GM12865 (cell line): ENCODE results near the gene TRAP1.
A peak's percentile ranks its signal among the peaks of the same experiment; 100 is the strongest.

ENCODE experiments used
- DNase-seq: peaks from one replicate; pipeline ENCODE4 v3.0.0; 2010; ENCODE audit warnings: low read depth
- H3K4me3 ChIP-seq: 2 replicates; pipeline ENCODE4 v1.5.1; 2011; ENCODE audit warnings: mild to moderate bottlenecking, low read depth, low read length, control low read depth
- TF ChIP-seq, protein P1 (sequence below): IDR thresholded peaks from 2 replicates; pipeline ENCODE4 v1.5.1; 2011; ENCODE audit warnings: low read length, control low read depth, low read depth, inconsistent platforms; ENCODE audit not compliant: insufficient read depth; ENCODE audit errors: missing control alignments

TRAP1 gene

DNA sequence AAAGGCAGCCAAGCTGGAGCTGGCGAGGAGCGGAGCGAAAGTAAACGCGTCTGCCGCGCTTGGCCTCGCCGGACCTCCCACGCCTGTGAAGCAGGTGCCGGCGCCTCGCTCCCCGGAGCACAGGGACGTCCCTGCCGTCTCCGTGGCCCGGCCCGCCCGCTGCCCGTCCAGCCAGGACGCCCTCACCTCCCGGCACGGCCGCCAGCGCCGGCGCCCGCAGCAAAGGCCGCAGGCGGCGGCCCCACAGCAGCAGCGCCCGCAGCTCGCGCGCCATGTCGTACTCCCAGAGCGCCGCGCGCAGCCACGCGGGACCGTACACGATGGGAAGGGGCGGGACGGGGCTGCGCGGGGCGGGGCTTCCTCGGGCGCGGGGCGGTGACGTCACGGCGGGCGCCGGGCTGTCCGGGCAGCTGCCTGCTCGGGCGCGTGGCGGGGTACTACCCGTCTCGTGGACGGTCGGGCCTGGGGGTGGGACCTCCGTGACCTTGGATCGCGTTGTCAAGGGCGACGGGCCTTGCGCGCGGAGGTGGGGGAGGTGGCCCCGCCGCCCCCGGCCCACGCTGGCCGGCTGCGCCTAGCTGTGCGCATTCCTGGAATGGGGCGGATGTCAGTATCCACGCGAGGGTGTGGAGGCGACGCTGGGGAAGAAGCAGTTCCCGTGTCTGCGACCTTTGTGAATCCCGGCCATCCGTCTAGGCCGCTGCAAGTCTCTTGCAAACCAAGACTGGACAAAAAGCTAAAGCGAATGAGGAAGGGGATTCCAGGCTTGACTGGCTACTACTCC is at the start of gene TRAP1:
Gene TRAP1, minus strand, starts transcription at position 290 of the 784 bp plus-strand sequence. Its CDS starts 16 bp downstream, at position 274.
- TF ChIP-seq, protein P1, sequence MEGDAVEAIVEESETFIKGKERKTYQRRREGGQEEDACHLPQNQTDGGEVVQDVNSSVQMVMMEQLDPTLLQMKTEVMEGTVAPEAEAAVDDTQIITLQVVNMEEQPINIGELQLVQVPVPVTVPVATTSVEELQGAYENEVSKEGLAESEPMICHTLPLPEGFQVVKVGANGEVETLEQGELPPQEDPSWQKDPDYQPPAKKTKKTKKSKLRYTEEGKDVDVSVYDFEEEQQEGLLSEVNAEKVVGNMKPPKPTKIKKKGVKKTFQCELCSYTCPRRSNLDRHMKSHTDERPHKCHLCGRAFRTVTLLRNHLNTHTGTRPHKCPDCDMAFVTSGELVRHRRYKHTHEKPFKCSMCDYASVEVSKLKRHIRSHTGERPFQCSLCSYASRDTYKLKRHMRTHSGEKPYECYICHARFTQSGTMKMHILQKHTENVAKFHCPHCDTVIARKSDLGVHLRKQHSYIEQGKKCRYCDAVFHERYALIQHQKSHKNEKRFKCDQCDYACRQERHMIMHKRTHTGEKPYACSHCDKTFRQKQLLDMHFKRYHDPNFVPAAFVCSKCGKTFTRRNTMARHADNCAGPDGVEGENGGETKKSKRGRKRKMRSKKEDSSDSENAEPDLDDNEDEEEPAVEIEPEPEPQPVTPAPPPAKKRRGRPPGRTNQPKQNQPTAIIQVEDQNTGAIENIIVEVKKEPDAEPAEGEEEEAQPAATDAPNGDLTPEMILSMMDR = no peak
- peak within 1 kb of the TSS; percentile 92 for H3K4me3 ChIP-seq
- peak; percentile 92 for DNase-seq

DNA sequence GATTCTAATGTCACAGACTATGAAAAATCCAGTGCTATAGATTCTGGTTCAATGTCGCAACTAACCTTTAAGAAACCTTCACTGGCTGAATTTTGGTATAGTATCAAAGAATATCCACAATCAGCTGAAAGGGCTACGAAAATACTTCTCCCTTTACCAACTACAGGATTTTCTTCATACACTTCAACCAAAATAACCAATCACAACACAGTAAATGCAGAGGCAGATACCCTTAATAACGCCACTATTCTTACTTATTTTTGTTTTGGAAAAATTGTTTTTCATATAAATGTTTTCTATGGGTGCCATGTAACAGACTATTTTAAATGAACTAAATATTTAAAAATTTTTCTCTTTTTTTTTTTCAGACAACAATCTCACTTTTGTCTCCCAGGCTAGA is 48.9 kb upstream of the TRAP1 start:
- no peak for DNase-seq
- no peak overlapping the region for H3K4me3 ChIP-seq
- TF ChIP-seq, protein P1 = no peak

DNA sequence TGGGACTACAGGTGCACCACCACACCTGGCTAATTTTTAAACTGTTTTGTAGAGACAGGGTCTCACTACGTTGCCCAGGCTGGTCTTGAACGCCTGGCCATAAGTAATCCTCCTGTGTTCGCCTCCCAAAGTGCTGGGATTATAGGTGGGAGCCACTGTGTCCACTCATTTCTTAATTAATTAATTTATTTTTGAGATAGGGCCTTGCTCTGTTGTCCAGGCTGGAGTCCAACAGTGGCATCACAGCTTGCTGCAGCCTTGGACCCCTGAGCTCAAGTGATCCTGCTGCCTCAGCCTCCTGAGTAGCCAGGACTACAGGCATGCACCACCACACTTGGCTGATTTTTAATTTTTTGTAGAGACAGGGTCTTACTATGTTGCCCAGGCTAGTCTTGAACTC is 47.1 kb upstream of the TRAP1 start:
- no peak overlapping the region for H3K4me3 ChIP-seq
- no peak for DNase-seq
- TF ChIP-seq, protein P1 = no peak

DNA sequence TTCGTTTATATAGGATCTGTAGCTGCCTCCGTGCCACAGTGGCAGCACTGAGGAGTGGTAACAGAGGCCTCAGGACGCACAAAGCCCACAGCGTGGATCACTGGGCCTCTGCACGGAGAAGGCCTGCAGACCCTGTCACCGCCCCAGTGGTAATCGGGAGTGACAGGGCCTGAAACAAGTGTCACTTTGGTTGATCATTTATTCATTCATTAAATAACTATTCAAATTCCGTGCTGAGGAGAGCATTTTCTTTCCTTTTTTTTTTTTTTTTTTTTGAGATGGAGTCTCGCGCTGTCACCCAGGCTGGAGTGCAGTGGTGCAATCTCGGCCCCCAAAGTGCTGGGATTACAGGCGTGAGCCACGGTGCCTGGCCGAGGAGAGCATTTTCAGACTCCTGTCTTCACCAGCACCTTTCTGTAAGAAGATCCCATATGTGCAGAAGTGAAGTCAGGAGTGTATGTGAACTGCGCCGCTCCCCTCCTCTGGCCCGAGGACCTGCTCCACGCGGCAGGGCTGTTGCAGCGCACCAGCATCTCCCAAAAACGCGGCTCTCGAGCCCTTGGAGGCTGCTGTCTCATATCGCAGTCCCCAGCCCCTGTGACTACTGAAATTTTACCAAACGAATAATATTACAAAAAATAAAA is 44.9 kb upstream of the TRAP1 start:
- TF ChIP-seq, protein P1 = no peak
- DNase-seq = no peak
- no peak overlapping the region for H3K4me3 ChIP-seq

DNA sequence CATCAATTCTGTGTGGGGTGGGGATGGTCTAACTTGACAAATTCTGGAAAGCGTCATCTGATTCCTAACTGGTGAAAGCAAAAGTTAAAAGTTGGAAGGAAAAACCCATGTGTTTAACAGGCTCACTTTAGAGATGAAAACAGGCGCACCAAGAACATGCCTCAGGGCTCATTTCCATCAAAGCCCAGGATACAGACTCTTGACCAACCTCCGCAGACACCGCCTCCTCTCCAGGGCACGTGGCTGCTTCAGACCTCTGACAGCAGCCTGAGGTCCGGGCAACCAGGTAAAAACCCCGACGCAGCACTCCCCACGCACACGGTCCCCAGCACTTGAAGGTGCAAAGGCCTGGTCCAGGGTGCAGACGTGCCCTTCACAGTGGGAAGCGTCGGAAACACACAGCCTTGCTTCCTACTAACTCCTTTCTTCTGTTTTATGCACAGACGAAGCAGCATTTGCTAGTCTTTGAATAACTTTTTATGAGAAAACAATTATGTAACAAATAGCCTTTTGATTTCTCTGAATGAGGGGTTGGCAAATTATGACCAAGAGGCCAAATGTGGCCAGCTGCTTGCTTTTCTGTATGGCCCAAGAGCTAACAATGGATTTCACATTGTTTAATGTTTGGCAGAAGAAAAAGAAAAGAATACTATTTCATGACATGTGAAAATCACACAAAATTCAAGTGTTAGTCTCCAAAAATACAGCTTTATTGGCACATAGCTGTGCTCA is 44.2 kb upstream of the TRAP1 start:
- TF ChIP-seq, protein P1 = no peak
- no peak for DNase-seq
- no peak overlapping the region for H3K4me3 ChIP-seq

DNA sequence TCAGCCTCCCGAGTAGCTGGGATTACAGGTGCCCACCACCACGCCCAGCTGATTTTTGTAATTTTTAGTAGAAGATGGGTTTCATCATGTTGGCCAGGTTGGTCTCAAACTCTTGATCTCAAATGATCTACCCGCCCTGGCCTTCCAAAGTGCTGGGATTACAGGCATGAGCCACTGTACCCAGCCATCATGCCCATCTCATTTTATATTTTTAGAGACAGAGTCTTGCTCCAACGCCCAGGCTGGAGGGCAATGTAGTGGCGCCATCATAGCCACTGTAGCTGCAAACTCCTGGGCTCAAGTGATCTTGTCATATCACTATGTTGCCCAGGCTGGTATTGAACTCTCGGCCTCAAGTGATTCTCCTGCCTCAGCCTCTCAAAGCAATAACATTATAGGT is 43.2 kb upstream of the TRAP1 start:
- DNase-seq = no peak
- no peak overlapping the region for H3K4me3 ChIP-seq
- TF ChIP-seq, protein P1 = no peak
